Activated T-helper 1 cell treated with anti-CD3 and anti-CD28 coated beads, Interleukin-12 subunit alpha, Interleukin-12 subunit beta, Interleukin-2, Interleukin-4 antibody, amounts not matched to agents 30 ng/mL and 10 ng/mL and 1 ng/mL, durations not matched to agents 14 hours and 24 hours and 36 hours (primary cell): ENCODE data around the gene HEPH. TPM values are rescaled to one million over a fixed set of nuclear protein-coding genes. Genes with fewer than 3 reads are reported as not detected.
"Not testable (repeated sequence)": the region's sequence is repeated elsewhere in the genome, so short reads cannot be mapped to it uniquely, and the experiment has no call there.

ENCODE experiments used
- DNase-seq: peaks from one replicate; pipeline ENCODE4 v3.0.0; 2021; ENCODE audit warnings: low spot score
- H3K27ac Mint-ChIP-seq: one replicate; pipeline ENCODE4 v1.8.0; 2021; ENCODE audit warnings: mild to moderate bottlenecking, mixed read lengths
- H3K27me3 Mint-ChIP-seq: one replicate; pipeline ENCODE4 v1.8.0; 2022; ENCODE audit warnings: mild to moderate bottlenecking, moderate library complexity, mixed read lengths; ENCODE audit not compliant: insufficient read depth
- H3K36me3 Mint-ChIP-seq: one replicate; pipeline ENCODE4 v1.8.0; 2021; ENCODE audit warnings: low read depth, mixed read lengths
- H3K4me1 Mint-ChIP-seq: one replicate; pipeline ENCODE4 v1.8.0; 2021; ENCODE audit warnings: low read depth, mixed read lengths
- H3K4me3 Mint-ChIP-seq: one replicate; pipeline ENCODE4 v1.8.0; 2021; ENCODE audit warnings: mild to moderate bottlenecking, moderate library complexity, mixed read lengths
- H3K9me3 Mint-ChIP-seq: one replicate; pipeline ENCODE4 v1.8.0; 2021; ENCODE audit warnings: mixed read lengths
- intact Hi-C: fragments of 100-400 bp; cut with micrococcal nuclease; formaldehyde crosslinking; loops from one replicate; pipeline ENCODE4 v1.15.1; 2024
- total RNA-seq: library from RNA; stranded (reverse); gene quantifications from 2 replicates; pipeline ENCODE4 v1.2.3, GENCODE V29; 2022

Gene HEPH
- total RNA-seq, 1 donor from 2014 or later: not detected

- H3K9me3 Mint-ChIP-seq, H3K27ac Mint-ChIP-seq, DNase-seq, H3K27me3 Mint-ChIP-seq, H3K4me3 Mint-ChIP-seq, intact Hi-C loops, H3K36me3 Mint-ChIP-seq, H3K4me1 Mint-ChIP-seq: not testable (repeated sequence)
These were observed 69.9 kb downstream of the HEPH start for GRCh38 chrX:66233904-66234303.

GRCh38 chrX:66255359-66255967, 91.4 kb downstream of the HEPH start:
- no peaks in the 10 kb centered on the region for H3K27me3 Mint-ChIP-seq
- H3K27ac Mint-ChIP-seq: no peak overlapping the region
- no peak for DNase-seq
- no peaks in the 10 kb centered on the region for H3K4me1 Mint-ChIP-seq
- intact Hi-C loops: no loop called here
- H3K9me3 Mint-ChIP-seq: peaks cover 5% of the 10 kb centered on the region
- no peak overlapping the region for H3K4me3 Mint-ChIP-seq
- no peaks in the 10 kb centered on the region for H3K36me3 Mint-ChIP-seq

- intact Hi-C loops: no loop called here
- Mint-ChIP-seq H3K9me3 (no peaks in the 10 kb centered on the region), H3K4me1 (no peaks in the 10 kb centered on the region)
These were observed 98.8 kb downstream of the HEPH start for GRCh38 chrX:66262807-66263206.

More at GRCh38 chrX:66262807-66263206, 98.8 kb downstream of the HEPH start:
- peaks cover 2% of the 10 kb centered on the region for H3K27me3 Mint-ChIP-seq
- no peak overlapping the region for H3K27ac Mint-ChIP-seq
- no peaks in the 10 kb centered on the region for H3K36me3 Mint-ChIP-seq
- no peak overlapping the region for H3K4me3 Mint-ChIP-seq
- DNase-seq: no peak

Other genes starting within 250 kb of the HEPH start
- not detected in 2 replicates for gene VSIG4, start 124.2 kb upstream of the HEPH start, total RNA-seq